GM19328 (cell line): ENCODE measurements around the gene S100PBP.

ENCODE experiments used
- ATAC-seq: cut with Tn5 transposase; IDR thresholded peaks from one replicate; pipeline ENCODE4 v1.9.1; 2021; ENCODE audit warnings: mild to moderate bottlenecking, moderate library complexity; ENCODE audit not compliant: unreplicated experiment

Gene S100PBP

DNA sequence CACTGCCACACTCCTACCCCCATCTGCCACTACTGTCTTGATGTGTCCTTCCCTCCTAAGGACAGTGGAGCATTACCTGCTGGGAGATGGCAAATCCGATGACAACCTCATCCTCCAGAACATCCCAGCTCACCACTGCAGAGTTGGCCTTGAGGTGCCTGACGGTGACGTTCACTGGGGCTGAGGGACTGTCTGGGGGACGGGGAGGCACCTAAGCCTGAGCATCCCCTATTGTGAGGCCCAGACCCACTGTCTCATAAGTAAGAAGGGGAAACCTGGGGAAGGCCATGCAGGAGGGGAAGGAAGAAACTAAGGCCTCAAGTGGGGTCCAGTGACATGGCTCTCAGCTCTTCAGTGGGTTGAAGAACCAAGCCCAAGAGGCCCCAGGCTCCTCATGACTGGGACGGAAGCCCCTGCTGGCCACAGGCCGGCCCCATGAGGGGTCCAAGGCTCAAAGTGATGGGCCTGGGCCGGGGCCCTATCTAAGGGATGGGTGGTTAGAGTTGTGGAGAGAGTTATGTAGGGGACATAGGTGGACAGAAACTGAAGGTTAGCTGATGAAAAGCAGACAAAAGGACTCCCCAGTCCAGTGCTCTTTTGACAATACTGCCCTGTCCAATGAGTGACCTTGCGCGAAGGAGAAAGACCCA, 51.5 kb downstream of the S100PBP start:
- ATAC-seq, result no peak

DNA sequence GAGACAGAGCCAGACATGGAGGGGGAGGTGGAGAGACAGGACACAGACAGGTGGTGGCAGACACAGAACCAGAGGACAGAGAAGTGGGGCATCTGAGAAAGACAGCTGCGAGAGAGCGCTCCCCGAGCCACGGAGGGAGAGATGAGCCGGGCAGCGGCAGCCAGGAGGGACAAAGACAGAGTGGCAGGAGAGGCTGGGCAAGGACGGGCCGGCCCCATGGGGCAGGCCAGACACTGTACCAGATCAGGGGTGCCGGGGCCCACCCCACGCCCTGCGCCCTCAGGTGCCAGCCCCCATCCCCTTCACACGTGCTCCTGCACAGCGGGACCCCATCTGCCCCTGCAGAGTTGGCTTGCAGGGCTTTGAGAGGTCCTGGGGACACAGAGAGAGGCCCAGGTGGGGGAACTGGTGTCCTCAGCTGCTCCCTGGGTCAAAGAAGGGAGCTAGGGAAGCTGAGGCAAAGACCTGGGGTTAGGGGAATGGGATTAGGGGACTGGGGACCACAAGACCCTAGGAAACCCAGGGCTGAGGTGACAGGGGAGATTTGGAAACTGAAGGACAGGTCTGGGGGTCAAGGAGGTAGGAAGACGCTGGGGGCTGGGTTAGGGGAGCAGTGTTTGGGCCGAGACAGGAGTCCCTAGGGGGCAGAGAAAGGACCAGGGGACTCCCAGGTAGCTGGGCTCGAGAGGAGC, 52.6 kb downstream of the S100PBP start:
- ATAC-seq, result no peak

- ATAC-seq, result no peak
Observed at GRCh38 chr1:32870615-32871363, 53.3 kb downstream of the S100PBP start, which contains the start of gene FNDC5. TSS of gene FNDC5 (minus strand) at chr1:32870912.

GRCh38 chr1:32871364-32872191, 54.1 kb downstream of the S100PBP start:
- no peak for ATAC-seq

- no peak for ATAC-seq
Observed at GRCh38 chr1:32872192-32872460, 54.7 kb downstream of the S100PBP start.

GRCh38 chr1:32873484-32873883, 56.0 kb downstream of the S100PBP start:
- ATAC-seq, result no peak

GRCh38 chr1:32874860-32875752, 57.7 kb downstream of the S100PBP start:
- ATAC-seq, result no peak

DNA sequence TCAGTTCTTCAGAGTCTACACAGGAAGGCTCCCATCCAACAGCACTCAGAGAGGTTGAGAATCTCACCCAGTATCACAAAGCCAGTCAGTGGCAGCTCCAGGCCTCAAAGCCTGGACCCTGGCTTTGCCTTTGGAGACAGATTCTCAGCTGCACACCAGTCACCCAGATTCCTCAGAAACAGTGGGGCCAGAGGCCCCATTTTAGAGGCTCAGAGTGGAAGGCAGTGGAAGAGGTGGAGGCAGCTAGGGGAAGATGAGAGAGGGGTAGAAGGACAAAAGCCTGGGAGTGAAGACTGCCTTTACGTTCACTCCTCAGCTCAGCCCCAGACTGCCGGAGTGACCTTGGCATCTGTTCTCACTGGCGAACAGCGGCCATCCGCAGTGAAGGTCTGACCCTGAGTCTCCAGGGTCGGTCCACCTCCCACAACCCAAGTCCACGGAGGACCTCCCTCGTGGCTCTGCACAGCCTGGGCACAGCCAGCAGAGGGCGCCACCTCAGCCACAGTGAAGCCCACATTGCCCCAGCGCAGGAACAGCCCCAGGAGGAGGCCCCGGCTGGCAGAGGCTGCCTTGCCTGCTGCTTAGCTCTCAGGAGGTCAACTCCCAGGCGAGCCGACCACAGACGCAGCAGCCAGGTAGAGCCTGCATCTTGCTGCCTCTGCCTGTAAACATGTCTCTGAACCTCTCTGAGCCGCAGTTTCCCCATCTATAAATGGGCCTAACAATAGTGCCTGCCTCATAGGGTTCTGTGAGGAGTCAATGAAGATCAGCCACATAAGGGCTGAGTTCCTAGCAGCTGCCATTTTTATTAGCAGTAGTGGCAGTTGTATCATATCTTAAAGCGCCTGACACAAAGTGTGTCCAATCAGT, 59.1 kb downstream of the S100PBP start:
- no peak for ATAC-seq

- no peak for ATAC-seq
Observed at GRCh38 chr1:32877211-32878110, 60.0 kb downstream of the S100PBP start.

DNA sequence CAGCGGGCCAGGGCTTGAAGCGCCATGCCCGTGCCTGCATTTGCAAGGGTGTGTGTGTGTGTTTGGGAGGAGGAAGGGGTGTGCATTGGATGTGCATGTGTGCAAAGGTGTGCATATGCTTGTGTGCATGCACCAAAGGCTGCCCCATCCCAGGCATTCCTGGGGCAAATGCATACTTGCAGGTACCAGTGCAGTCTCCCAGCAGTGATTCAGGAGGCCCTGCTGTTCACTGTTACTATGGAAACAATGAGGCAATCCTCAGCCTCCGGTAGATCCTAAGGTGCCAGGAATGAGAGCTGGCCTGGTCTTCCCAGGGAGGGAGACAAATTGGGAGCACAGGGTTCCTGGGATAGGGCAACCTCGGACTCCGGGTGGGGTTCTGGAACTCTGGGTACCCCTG, 60.7 kb downstream of the S100PBP start:
- ATAC-seq, result no peak

- no peak for ATAC-seq
Observed at GRCh38 chr1:32878637-32879041, 61.2 kb downstream of the S100PBP start.

DNA sequence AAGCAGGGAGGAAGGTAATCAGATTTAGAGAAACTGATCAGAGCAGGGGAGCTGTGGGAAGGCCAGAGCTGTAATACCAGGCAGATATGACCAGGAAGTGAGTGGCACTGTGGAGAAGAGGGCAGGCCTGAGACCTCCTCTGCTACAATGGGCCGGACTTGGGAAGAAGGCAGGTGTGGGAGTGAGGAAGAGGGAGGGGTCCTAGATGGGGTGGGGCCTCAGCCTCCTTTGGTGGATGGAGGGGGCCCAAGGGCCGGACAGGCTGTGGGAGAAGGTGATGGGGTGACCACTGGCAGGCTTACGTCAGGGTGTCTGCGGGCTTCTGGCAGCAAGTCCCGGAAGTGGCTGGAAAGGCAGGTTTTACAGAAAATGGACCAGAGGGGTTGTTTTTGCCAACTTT, 63.8 kb downstream of the S100PBP start:
- ATAC-seq, result no peak

GRCh38 chr1:32881871-32882850, 64.7 kb downstream of the S100PBP start:
- ATAC-seq, result no peak

GRCh38 chr1:32883338-32884031, 66.0 kb downstream of the S100PBP start:
- no peak for ATAC-seq

- no peak for ATAC-seq
Observed at GRCh38 chr1:32884032-32884372, 66.5 kb downstream of the S100PBP start.

- ATAC-seq, result no peak
Observed at GRCh38 chr1:32884726-32885125, 67.3 kb downstream of the S100PBP start.

- ATAC-seq, result no peak
Observed at GRCh38 chr1:32885676-32886003, 68.2 kb downstream of the S100PBP start.
